GM18907 (cell line): ENCODE measurements around the gene ME3.
A peak's percentile ranks its signal among the peaks of the same experiment; 100 is the strongest.

ENCODE experiments used
- ATAC-seq: cut with Tn5 transposase; IDR thresholded peaks from one replicate; pipeline ENCODE4 v1.9.1; 2021; ENCODE audit warnings: mild to moderate bottlenecking, moderate library complexity; ENCODE audit not compliant: unreplicated experiment

The ME3 gene

DNA sequence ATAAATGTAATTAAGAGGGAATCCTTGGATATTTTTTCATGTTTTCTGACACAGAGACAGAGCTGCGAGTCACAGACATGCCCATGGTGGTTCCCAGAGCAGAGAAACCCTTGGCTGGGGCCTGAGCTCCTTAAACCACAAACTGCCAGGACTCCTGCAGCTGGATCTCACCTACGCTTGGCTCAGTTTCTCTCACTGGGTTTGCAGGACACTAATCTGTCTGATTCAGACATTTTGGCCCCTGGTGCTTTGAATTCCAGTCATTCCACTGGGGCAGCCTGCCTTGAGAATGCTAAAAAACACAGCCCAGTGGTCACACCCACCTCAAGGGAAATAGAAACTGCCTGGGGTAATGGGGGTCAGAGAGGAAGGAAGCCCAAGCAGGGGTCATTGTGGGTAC, 175.1 kb downstream of the ME3 start:
- ATAC-seq = no peak

DNA sequence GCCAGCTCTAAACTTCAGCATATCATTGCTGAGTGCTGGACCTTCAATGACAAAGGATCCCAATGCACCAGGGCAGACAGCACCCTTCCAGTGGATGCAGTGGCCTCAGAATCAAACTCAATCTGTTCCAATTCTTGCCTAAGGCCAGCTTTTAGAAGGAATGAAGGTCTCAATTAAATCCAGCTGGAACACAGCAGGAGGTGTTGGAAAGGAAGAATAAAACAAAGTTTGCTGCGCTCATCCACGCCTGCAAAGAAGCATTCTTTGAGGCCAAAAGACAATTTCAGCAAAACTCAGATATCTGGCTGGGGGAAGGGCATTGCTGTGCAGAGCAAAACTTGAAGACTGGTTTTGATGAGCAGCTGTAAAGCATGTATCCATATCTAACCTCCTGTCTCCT, 177.1 kb downstream of the ME3 start:
- no peak for ATAC-seq

DNA sequence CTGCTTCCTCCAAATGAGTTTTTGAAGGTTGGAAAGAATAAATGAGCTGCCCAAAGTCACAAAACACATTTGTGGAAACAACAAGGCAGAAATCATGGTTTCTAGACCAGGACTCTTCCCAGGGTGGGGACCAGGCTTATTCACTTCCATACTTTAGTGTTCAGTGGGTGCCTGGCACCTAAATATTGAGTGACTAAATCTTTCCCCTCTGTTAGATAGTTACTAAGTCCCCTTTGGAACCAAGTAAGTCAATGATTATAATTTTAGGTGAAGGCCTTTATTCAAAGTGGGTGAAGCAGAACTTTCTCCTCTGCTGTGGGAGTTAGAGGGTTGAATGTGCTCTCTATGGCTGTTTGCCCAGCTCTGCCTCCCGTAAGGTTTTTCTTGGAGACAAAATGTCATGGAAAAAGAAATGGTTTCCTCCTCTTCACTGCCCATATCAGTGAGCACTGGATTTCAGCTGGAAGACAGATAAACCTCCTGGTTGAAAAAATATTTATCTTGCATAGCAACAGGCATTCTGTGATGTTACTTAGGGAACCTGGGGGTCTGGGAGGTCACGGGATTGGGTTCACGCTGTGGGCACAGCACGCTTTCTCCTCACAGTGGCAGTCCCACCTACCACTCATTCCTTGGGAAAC, 179.9 kb downstream of the ME3 start:
- ATAC-seq = no peak

GRCh38 chr11:86491027-86491426, 181.4 kb downstream of the ME3 start:
- ATAC-seq = no peak

GRCh38 chr11:86490582-86490981, 181.8 kb downstream of the ME3 start:
- no peak for ATAC-seq

- ATAC-seq = no peak
Measured at GRCh38 chr11:86489442-86489841, 183.0 kb downstream of the ME3 start.

DNA sequence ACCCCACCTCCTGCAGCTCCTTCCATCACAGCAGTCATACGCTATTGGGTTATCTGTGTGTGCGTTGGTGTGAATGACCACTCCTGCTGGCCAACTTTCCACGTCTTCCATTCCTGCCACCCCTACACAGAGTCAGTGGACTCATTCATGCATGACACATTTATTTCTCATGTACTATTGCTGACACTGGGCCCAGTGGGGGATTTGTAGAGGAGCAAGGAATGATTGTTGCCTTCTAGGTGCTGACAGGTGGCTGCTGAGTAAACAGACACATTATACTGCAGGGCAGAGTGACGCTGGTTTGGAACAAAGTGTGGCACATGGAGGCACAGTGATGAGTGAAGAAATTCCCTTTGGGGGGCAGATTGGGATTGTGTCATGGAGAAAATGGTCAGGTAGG, 183.9 kb downstream of the ME3 start:
- ATAC-seq = no peak

DNA sequence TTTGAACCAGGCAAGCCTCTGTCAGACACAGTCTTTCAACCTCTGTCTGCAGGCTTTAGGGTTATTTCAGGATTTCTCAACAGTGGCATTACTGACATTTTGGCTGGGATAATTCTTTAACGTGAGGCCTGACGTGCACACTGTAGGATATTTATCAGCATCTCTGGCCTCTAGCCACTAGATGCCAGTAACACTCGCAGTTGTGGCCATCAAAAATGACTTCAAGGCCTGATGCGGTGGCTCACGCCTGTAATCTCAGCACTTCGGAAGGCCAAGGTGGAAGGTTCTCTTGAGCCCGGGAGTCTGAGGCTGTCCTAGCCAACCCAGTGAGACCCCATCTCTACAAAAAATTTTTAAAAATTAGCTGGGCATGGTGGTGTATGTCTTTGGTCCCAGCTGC, 184.7 kb downstream of the ME3 start:
- ATAC-seq = no peak

- ATAC-seq = peak; percentile 55
Measured at GRCh38 chr11:86486261-86487030, 186.0 kb downstream of the ME3 start.

- no peak for ATAC-seq
Measured at GRCh38 chr11:86484795-86485166, 187.6 kb downstream of the ME3 start.

- ATAC-seq = no peak
Measured at GRCh38 chr11:86483940-86484794, 188.2 kb downstream of the ME3 start.

DNA sequence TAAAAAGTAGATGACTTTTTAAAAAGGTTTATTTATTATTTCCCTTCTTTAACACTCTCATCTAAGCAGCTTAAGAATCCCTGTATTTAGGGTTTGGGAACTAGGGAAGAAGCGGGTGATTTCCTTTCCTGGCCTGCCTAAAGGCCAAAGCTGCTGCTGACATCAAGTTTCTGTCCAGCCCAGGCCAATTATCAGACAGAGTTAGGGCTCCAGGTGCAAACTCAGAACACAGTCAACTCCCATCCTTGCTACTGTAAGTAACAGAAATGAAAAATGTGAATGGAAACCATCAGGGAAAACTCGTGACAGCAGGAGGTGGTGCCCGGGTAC, 188.8 kb downstream of the ME3 start:
- ATAC-seq = no peak

DNA sequence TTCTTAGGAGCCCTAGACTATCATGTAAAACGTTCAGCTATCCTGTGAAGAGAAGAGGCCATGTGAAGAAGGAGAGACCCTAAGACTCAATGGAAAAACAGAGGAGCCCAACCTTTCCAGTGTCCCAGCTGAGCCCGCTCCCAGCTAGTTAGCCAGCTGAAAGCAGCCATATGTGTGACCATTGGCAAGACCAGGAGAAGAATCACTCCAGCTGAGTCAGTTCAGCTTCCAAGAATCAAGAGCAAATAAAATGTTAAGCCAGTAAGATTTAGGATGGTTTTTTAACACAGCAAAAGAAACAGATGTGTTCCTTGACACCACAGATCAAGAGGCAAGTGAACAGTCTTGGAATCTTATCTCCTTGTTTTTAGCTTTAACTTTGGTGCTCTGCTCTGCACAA, 189.7 kb downstream of the ME3 start:
- no peak for ATAC-seq

DNA sequence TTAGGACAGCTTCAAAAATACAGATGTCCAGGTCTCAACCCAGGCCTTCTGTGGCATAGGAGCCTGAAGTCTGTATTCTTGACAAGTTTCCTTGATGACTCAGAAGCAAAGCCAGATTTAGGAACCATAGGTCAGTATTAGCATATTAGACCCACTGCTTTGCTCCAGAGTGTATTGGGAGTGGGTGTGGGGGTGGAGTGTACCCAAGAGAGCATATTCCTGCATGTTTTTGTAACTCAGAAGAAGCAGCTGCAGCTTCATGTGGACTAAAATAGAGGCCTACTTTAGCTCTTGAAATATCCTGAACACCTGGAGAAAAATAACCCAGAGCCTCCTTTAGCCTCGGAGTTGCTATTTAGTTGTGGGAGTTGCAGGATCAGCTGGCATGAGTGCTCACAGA, 191.0 kb downstream of the ME3 start:
- ATAC-seq = no peak

- ATAC-seq = no peak
Measured at GRCh38 chr11:86478348-86478747, 194.1 kb downstream of the ME3 start.

DNA sequence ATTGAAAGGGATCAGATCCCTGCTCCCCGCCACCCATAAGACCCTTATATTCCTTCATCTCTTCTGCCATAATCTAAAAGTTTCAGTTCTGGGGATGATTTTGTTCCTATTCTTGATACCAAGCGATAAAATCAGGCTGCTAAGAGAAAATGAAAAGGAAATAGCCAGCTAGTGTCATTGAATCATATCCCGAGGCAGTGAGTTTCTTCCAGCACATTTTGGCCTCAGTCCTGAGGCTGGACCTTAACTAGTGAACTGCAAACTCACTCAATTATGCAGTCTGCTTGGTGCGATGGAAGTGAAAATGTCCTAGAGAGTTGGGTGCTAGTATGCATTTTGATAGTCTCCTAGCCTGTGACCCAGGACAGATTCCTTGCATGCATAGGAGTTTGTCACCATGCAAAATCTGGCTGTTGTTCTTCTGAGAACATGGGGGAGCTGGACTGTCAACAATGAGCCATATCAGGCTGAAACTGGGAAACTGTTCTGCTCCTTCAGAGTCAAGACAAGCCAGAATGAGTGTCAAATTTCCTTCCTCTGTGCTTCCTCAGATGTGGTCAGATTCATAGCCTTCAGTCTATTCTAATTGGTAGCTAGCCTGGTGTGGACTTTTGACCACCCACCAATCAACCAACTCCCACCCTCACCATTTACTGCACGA, 194.8 kb downstream of the ME3 start:
- no peak for ATAC-seq

GRCh38 chr11:86476109-86476861, 196.1 kb downstream of the ME3 start:
- no peak for ATAC-seq

DNA sequence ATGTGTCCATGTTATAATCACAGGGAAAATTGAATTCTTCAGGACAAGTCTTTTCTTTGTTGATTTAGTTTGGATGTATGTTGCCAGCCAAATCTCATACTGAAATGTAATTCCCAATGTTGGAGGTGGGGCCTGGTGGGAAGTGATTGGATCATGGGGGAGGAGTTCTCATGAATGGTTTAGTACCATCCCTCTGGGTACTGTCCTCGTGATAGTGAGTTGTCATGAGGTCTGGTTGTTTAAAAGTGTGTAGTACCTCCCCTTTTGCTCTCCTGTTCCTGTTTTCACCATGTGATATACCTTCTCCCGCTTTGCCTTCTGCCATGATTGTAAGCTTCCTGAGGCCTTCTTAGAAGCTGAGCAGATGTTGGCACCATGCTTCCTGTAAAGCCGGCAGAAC, 197.4 kb downstream of the ME3 start:
- ATAC-seq = no peak

DNA sequence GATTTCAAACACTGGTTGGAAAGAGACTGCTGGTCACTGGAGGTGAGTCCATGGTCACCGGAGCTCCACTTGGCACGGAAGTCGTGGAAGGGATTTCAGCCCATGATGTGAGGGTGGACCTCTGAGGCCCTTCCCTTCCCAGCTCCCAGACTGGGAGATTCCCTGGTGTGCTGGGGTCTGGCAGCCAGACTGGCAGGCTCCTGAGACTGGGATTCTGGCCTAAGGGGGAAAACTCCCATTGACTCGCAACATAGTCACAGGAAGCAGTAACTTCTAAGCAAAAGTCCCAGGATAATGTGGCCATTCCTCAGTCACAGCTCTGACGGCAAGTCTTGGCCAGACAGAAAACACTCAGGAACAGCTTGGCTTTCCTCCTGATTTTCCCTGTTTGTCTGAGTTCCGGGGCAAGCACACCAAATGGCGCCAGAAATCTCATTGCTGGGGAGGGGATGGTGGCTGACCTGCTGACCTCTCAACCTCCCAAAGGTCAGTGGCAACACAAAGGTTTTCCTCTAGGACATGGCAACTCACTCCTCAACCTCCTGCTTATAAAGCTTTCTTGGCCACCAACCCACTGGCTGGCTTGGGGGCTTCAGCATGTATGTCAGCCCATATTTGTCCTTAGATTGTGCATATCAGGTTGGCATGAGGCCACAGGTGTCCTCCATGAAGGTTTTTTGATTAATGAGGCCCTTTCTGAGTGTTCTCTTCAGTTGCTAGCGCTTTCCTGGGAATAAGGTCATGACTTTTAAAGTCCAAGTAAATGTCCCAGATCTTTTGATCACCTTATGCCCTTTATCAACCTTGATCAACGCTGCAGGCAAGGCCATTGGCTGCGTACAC, 198.2 kb downstream of the ME3 start:
- no peak for ATAC-seq
